Upper lobe of left lung (tissue), 4 donors: ENCODE measurements around the gene DGKI.

Experiments
- CTCF ChIP-seq, 6 experiments: fragments of 450-650 bp in 4 of 6; fragments of 200-600 bp in 2 of 6; sonication (generic) in 2 of 6; IDR thresholded peaks; one replicate each; pipeline ENCODE4 v1.5.1; 2016 to 2019; ENCODE audit warnings: antibody characterized with exemption in 6 of 6
- EP300 ChIP-seq, 4 donors: sonication (generic); formaldehyde crosslinking; IDR thresholded peaks; one replicate each; pipeline ENCODE4 v1.5.1; 2017; ENCODE audit warnings: antibody characterized with exemption in 4 of 4, control low read depth in 2 of 4
- POLR2A ChIP-seq, 4 donors: fragments of 450-650 bp; IDR thresholded peaks; one replicate each; pipeline ENCODE4 v1.5.1; 2016 to 2017; ENCODE audit warnings: antibody characterized with exemption in 4 of 4, mild to moderate bottlenecking in 2 of 4

- no peak for TF ChIP-seq CTCF (IDR thresholded peaks at IDR 0.05)
- no peak for TF ChIP-seq EP300 (IDR thresholded peaks at IDR 0.05)
- TF ChIP-seq POLR2A (IDR thresholded peaks at IDR 0.05): no peak
Measured at GRCh38 chr7:137446025-137446424, 400.7 kb downstream of the DGKI start.
